ENCODE measurements around the gene CPVL.

GRCh38 chr7:29032146-29032545 is 114.2 kb downstream of the CPVL start:
- TF ChIP-seq CTCF (conservative IDR thresholded peaks at IDR 0.05; ENCODE audit: low read depth in 2 of 2) (no peak), EZH2 (IDR thresholded peaks at IDR 0.05; ENCODE audit: low read depth, unreplicated experiment) (no peak), REST (IDR thresholded peaks at IDR 0.05; ENCODE audit: unreplicated experiment) (no peak), EZH2phosphoT487 (IDR thresholded peaks at IDR 0.05; ENCODE audit: unreplicated experiment) (no peak), ZNF331 (CRISPR knock-in tag; IDR thresholded peaks at IDR 0.05; ENCODE audit: low read depth) (no peak), POLR2AphosphoS5 (IDR thresholded peaks at IDR 0.05; ENCODE audit: low read depth) (no peak), JUNB (IDR thresholded peaks at IDR 0.05; ENCODE audit: unreplicated experiment) (no peak), CREB1 (CRISPR knock-in tag; IDR thresholded peaks at IDR 0.05; ENCODE audit: low read depth) (no peak), STAT1 (IDR thresholded peaks at IDR 0.05; ENCODE audit: unreplicated experiment) (no peak), NANOG (IDR thresholded peaks at IDR 0.05; ENCODE audit: borderline replicate concordance) (no peak)
- TF ChIP-seq, protein P1, sequence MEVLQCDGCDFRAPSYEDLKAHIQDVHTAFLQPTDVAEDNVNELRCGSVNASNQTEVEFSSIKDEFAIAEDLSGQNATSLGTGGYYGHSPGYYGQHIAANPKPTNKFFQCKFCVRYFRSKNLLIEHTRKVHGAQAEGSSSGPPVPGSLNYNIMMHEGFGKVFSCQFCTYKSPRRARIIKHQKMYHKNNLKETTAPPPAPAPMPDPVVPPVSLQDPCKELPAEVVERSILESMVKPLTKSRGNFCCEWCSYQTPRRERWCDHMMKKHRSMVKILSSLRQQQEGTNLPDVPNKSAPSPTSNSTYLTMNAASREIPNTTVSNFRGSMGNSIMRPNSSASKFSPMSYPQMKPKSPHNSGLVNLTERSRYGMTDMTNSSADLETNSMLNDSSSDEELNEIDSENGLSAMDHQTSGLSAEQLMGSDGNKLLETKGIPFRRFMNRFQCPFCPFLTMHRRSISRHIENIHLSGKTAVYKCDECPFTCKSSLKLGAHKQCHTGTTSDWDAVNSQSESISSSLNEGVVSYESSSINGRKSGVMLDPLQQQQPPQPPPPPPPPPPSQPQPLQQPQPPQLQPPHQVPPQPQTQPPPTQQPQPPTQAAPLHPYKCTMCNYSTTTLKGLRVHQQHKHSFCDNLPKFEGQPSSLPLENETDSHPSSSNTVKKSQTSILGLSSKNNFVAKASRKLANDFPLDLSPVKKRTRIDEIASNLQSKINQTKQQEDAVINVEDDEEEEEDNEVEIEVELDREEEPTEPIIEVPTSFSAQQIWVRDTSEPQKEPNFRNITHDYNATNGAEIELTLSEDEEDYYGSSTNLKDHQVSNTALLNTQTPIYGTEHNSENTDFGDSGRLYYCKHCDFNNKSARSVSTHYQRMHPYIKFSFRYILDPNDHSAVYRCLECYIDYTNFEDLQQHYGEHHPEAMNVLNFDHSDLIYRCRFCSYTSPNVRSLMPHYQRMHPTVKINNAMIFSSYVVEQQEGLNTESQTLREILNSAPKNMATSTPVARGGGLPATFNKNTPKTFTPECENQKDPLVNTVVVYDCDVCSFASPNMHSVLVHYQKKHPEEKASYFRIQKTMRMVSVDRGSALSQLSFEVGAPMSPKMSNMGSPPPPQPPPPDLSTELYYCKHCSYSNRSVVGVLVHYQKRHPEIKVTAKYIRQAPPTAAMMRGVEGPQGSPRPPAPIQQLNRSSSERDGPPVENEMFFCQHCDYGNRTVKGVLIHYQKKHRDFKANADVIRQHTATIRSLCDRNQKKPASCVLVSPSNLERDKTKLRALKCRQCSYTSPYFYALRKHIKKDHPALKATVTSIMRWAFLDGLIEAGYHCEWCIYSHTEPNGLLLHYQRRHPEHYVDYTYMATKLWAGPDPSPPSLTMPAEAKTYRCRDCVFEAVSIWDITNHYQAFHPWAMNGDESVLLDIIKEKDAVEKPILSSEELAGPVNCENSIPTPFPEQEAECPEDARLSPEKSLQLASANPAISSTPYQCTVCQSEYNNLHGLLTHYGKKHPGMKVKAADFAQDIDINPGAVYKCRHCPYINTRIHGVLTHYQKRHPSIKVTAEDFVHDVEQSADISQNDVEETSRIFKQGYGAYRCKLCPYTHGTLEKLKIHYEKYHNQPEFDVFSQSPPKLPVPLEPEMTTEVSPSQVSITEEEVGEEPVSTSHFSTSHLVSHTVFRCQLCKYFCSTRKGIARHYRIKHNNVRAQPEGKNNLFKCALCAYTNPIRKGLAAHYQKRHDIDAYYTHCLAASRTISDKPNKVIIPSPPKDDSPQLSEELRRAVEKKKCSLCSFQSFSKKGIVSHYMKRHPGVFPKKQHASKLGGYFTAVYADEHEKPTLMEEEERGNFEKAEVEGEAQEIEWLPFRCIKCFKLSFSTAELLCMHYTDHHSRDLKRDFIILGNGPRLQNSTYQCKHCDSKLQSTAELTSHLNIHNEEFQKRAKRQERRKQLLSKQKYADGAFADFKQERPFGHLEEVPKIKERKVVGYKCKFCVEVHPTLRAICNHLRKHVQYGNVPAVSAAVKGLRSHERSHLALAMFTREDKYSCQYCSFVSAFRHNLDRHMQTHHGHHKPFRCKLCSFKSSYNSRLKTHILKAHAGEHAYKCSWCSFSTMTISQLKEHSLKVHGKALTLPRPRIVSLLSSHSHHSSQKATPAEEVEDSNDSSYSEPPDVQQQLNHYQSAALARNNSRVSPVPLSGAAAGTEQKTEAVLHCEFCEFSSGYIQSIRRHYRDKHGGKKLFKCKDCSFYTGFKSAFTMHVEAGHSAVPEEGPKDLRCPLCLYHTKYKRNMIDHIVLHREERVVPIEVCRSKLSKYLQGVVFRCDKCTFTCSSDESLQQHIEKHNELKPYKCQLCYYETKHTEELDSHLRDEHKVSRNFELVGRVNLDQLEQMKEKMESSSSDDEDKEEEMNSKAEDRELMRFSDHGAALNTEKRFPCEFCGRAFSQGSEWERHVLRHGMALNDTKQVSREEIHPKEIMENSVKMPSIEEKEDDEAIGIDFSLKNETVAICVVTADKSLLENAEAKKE (CRISPR knock-in tag; IDR thresholded peaks at IDR 0.05), result no peak
- TF ChIP-seq, protein P2, sequence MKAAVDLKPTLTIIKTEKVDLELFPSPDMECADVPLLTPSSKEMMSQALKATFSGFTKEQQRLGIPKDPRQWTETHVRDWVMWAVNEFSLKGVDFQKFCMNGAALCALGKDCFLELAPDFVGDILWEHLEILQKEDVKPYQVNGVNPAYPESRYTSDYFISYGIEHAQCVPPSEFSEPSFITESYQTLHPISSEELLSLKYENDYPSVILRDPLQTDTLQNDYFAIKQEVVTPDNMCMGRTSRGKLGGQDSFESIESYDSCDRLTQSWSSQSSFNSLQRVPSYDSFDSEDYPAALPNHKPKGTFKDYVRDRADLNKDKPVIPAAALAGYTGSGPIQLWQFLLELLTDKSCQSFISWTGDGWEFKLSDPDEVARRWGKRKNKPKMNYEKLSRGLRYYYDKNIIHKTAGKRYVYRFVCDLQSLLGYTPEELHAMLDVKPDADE (IDR thresholded peaks at IDR 0.05), result no peak
